ENCODE results near the gene MAGEA8. TPM values are rescaled to one million over a fixed set of nuclear protein-coding genes. Genes with fewer than 3 reads are reported as not detected.
"Not testable (repeated sequence)": the region's sequence is repeated elsewhere in the genome, so short reads cannot be mapped to it uniquely, and the experiment has no call there.

MAGEA8 gene, protein sequence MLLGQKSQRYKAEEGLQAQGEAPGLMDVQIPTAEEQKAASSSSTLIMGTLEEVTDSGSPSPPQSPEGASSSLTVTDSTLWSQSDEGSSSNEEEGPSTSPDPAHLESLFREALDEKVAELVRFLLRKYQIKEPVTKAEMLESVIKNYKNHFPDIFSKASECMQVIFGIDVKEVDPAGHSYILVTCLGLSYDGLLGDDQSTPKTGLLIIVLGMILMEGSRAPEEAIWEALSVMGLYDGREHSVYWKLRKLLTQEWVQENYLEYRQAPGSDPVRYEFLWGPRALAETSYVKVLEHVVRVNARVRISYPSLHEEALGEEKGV
- not detected for total RNA-seq
- not detected for polyA plus RNA-seq

DNA sequence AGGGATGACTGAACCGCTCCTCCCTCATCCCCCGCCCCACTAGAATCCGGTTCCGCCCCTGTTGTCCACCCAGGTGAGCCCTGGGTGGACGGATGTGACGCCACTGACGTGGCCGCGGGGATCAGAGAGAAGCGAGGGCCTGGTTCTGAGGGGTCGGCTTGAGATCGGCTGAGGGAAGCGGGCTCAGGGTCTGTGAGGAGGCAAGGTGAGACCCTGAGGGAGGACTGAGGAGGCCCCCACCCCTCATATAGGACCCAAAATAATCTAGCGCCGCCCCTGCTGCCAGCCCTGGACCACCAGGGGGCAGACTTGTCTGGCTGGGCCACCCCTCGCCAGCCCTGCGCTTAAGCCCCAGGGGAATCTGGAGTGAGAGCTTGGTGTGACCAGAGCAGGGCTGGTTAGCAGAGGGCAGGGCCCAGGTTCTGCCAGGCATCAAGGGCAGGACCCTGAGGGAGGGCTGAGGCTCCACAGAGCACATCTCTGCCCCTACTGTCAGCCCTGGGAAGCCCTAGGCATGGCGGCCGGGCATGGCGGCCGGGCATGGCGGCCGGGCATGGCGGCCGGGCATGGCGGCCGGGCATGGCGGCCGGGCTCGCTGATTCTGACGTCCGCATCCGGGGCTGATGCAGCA is at the start of gene MAGEA8:
Gene MAGEA8, plus strand, starts transcription at position 103 of the 631 bp plus-strand sequence. CDS start 3,090 bp downstream, outside the sequence.
- H3K27ac ChIP-seq = no peak within 1 kb of the TSS
- H3K4me3 ChIP-seq = no peak within 1 kb of the TSS
- DNase-seq = no peak
- TF ChIP-seq, protein P1, sequence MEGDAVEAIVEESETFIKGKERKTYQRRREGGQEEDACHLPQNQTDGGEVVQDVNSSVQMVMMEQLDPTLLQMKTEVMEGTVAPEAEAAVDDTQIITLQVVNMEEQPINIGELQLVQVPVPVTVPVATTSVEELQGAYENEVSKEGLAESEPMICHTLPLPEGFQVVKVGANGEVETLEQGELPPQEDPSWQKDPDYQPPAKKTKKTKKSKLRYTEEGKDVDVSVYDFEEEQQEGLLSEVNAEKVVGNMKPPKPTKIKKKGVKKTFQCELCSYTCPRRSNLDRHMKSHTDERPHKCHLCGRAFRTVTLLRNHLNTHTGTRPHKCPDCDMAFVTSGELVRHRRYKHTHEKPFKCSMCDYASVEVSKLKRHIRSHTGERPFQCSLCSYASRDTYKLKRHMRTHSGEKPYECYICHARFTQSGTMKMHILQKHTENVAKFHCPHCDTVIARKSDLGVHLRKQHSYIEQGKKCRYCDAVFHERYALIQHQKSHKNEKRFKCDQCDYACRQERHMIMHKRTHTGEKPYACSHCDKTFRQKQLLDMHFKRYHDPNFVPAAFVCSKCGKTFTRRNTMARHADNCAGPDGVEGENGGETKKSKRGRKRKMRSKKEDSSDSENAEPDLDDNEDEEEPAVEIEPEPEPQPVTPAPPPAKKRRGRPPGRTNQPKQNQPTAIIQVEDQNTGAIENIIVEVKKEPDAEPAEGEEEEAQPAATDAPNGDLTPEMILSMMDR (IDR thresholded peaks at IDR 0.05) = no peak
- no peak for TF ChIP-seq POLR2A (IDR thresholded peaks at IDR 0.05)
- TF ChIP-seq EP300 (IDR thresholded peaks at IDR 0.05) = no peak
- no peak for TF ChIP-seq POLR2AphosphoS5 (IDR thresholded peaks at IDR 0.05)
- H3K9me3 ChIP-seq = no peaks in the 10 kb centered on the region
- intact Hi-C loops (cut with DNase I) = no loop called here
- 95 to 96% methylated on average over 33 of the region's 33 CpGs for WGBS, 2 donors
- H3K27me3 ChIP-seq = no peaks in the 10 kb centered on the region
- no peaks in the 10 kb centered on the region for H3K4me1 ChIP-seq
- H3K36me3 ChIP-seq = no peaks in the 10 kb centered on the region

DNA sequence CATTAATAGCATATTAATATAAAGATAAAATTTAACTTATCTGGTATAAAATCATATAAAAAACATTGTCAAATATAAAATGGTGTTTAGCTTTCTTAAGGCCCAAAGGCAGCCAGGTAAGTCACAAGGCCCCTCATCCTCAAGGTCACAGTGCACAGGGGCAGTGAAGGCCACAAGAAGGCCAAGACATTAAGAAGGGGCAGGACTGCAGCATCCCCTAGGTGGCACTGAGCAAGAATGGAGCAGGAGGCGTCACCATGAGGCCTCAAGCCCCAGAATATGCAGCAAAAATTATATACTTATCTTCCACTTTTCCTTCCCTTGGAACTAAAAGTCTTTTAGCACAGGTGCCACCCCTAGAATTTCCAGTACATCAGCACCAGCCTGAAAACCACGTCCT is 49.5 kb upstream of the MAGEA8 start:
- no peak overlapping the region for H3K4me3 ChIP-seq
- H3K4me1 ChIP-seq = no peaks in the 10 kb centered on the region
- H3K27me3 ChIP-seq = no peaks in the 10 kb centered on the region
- no peaks in the 10 kb centered on the region for H3K9me3 ChIP-seq
- intact Hi-C loops (cut with DNase I) = no loop called here
- H3K27ac ChIP-seq = no peak overlapping the region
- TF ChIP-seq, protein P1 (IDR thresholded peaks at IDR 0.05) = no peak
- TF ChIP-seq EP300 (IDR thresholded peaks at IDR 0.05) (no peak), POLR2AphosphoS5 (IDR thresholded peaks at IDR 0.05) (no peak), POLR2A (IDR thresholded peaks at IDR 0.05) (no peak)
- DNase-seq = no peak
- 82 to 87% methylated on average over 2 of the region's 2 CpGs for WGBS, 2 donors
- no peaks in the 10 kb centered on the region for H3K36me3 ChIP-seq

DNA sequence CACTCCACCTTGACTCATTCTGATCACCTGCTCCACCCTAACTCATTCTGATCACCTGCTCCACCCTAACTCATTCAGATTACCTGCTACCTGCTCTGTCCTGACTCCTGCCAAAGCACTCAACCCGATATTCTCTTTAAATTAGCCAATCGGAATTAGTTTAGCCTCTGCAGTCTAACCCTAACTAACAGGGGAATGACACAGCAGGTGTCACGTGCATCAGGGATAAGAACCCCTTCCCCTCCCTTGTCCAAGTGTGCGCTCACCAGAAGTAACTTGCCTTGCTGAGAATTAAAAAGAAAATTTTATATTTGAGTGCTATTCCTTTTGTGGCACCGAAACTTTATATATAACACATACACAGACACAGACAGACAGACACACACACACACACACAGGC is 44.3 kb upstream of the MAGEA8 start:
- H3K36me3 ChIP-seq; H3K4me1 ChIP-seq; intact Hi-C loops (cut with DNase I); H3K4me3 ChIP-seq; DNase-seq; H3K27me3 ChIP-seq; H3K9me3 ChIP-seq; H3K27ac ChIP-seq: not testable (repeated sequence)
- WGBS, 2 donors = 53 to 64% methylated on average over 5 of the region's 5 CpGs

DNA sequence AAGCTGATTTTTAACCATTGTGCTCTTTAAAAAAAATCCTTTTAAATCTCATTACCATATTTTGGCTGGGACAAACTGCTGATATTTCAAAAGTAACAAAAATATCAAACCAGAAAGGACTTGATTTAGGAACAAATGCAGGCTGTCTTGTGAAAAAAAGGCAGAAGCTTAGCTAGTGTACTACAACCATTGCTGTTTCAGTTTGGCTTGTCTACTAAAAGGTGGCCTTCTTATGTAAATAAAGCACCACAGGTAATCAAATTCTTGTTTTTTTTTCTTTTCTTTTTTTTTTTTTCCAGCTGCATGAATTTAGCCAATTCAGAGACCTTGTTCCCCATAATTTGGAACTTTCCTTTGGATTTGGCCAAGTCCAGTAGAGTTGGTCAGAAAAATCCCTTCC is 43.8 kb upstream of the MAGEA8 start:
- Histone ChIP-seq H3K4me3 (no peak overlapping the region), H3K4me1 (no peaks in the 10 kb centered on the region), H3K9me3 (no peaks in the 10 kb centered on the region), H3K27me3 (no peaks in the 10 kb centered on the region), H3K36me3 (no peaks in the 10 kb centered on the region), H3K27ac (no peak overlapping the region)
- TF ChIP-seq, protein P1 (IDR thresholded peaks at IDR 0.05) = no peak
- TF ChIP-seq POLR2A (IDR thresholded peaks at IDR 0.05) = no peak
- no peak for TF ChIP-seq EP300 (IDR thresholded peaks at IDR 0.05)
- TF ChIP-seq POLR2AphosphoS5 (IDR thresholded peaks at IDR 0.05) = no peak
- intact Hi-C loops (cut with DNase I) = no loop called here
- no peak for DNase-seq

DNA sequence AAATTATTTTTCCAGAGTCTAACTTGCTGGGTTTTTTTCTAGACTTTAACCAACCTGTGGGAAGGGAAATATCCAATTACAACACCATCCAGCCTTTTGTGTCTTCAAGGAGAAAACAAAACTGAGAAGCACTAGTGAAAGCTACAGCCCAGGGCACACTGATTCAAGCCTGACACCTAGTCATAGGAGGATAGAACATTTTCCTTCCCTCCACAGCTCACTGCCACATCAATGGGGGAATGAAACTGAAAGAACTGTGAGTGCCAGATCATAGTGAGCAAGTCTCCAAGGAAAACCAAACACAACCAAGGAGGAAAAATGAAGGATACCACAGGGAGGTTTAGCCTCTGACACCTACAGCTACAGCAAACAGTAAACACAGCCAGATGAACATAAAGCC is 43.3 kb upstream of the MAGEA8 start:
- Histone ChIP-seq H3K36me3 (no peaks in the 10 kb centered on the region), H3K4me1 (no peaks in the 10 kb centered on the region), H3K9me3 (no peaks in the 10 kb centered on the region), H3K4me3 (no peak overlapping the region), H3K27me3 (no peaks in the 10 kb centered on the region), H3K27ac (no peak overlapping the region)
- DNase-seq = no peak
- TF ChIP-seq EP300 (IDR thresholded peaks at IDR 0.05) (no peak), POLR2AphosphoS5 (IDR thresholded peaks at IDR 0.05) (no peak), POLR2A (IDR thresholded peaks at IDR 0.05) (no peak)
- TF ChIP-seq, protein P1 (IDR thresholded peaks at IDR 0.05) = no peak
- intact Hi-C loops (cut with DNase I) = no loop called here
